Uterus (tissue), 4 donors: ENCODE data around the gene CGB3. TPM values are rescaled to one million over a fixed set of nuclear protein-coding genes. Genes with fewer than 3 reads are reported as not detected.
"Not testable (repeated sequence)": the region's sequence is repeated elsewhere in the genome, so short reads cannot be mapped to it uniquely, and the experiment has no call there.

Source experiments
- DNase-seq, 2 donors: peaks; one replicate each; pipeline ENCODE4 v3.0.0-alpha.2; 2019 to 2020
- H3K27ac ChIP-seq, 2 donors: fragments of 200-600 bp; sonication (generic); 1 replicate in 1 of 2; 2 replicates in 1 of 2; pipeline ENCODE4 v1.5.1; 2016 to 2018
- H3K27me3 ChIP-seq, 2 donors: fragments of 200-600 bp; sonication (generic); one replicate each; pipeline ENCODE4 v1.5.1; 2018 to 2019; ENCODE audit warnings: control low read depth in 1 of 2
- H3K36me3 ChIP-seq, 2 donors: fragments of 200-600 bp; sonication (generic); one replicate each; pipeline ENCODE4 v1.5.1; 2019; ENCODE audit warnings: control low read depth in 1 of 2
- H3K4me1 ChIP-seq, 2 donors: fragments of 200-600 bp; sonication (generic); one replicate each; pipeline ENCODE4 v1.5.1; 2018 to 2019; ENCODE audit warnings: control low read depth in 1 of 2
- H3K4me3 ChIP-seq, 2 donors: fragments of 200-600 bp; sonication (generic); 1 replicate in 1 of 2; 2 replicates in 1 of 2; pipeline ENCODE4 v1.5.1; 2018 to 2019; ENCODE audit warnings: mild to moderate bottlenecking in 1 of 2
- H3K9me3 ChIP-seq, 2 donors: fragments of 200-600 bp; sonication (generic); one replicate each; pipeline ENCODE4 v1.5.1; 2019; ENCODE audit warnings: control low read depth in 1 of 2
- POLR2A ChIP-seq, 2 donors: fragments of 450-650 bp; IDR thresholded peaks; one replicate each; pipeline ENCODE4 v1.6.1; 2016; ENCODE audit warnings: antibody characterized with exemption in 2 of 2, mild to moderate bottlenecking in 1 of 2, moderate library complexity in 1 of 2
- intact Hi-C: fragments of 100-400 bp; cut with DNase I; formaldehyde crosslinking; loops from one replicate; pipeline ENCODE4 v1.15.1; 2023; ENCODE audit warnings: low total_unique reads
- total RNA-seq, 4 donors: library from RNA; depleted of rRNA in 3 of 4; stranded (reverse); fragments of >200 nt in 3 of 4; gene quantifications; one replicate each; pipeline versions ENCODE4 v1.1.0 to v1.2.4, GENCODE V29; 2014 to 2023
- TF ChIP-seq, protein P1 (sequence below), 4 experiments: fragments of 200-600 bp in 2 of 4; fragments of 450-650 bp in 2 of 4; sonication (generic) in 2 of 4; IDR thresholded peaks; one replicate each; pipeline ENCODE4 v1.5.1; 2016 to 2019; ENCODE audit warnings: antibody characterized with exemption in 4 of 4, mild to moderate bottlenecking in 2 of 4, moderate library complexity in 1 of 4
- donor health status: DM: yes; HTN: yes; CAD: no.

CGB3 gene
- total RNA-seq, 4 donors from 2014 or later = not detected

DNA sequence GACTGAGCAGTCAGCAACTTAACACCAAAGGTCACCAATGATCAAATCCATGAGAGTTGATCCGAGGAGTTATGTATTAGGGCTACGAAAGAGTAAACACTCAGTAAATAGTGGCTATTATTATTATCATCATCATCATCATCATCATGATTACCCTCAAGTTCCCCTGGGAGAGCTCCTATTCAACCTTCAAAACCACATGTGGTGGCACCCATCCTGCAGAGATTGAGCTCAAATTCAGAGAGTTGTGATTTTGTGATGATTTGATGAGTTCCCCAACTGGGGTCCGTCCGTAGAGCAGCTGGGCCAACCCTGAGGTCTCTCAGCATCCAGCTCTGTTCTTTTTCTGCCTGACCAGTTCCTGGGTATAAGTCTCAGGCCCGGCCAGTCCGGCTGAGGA, 955 bp upstream of the CGB3 start:
- intact Hi-C loops, H3K36me3 ChIP-seq: not testable (repeated sequence)

DNA sequence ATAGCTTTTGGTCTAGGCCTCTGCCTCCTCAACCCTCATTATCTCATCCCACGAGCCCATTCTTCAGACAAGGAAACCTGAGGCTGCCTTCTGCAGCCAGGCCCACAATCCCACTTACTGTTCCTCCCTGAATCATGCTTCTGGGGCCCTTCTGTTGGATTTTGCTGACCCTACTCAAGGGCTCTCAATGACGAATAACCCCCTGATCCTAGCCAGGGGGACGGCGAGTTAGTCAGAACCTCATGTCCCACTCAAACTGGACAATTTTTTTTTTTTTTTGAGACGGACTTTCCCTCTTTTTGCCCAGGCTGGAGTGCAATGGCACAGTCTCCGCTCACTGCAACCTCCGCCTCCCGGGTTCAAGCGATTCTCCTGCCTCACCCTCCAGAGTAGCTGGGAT, 2.0 kb downstream of the CGB3 start:
- no peaks in the 10 kb centered on the region for H3K27me3 ChIP-seq
- DNase-seq = no peak
- no peak overlapping the region for H3K27ac ChIP-seq
- no peak overlapping the region for H3K4me3 ChIP-seq
- TF ChIP-seq POLR2A (IDR thresholded peaks at IDR 0.05) = no peak
- TF ChIP-seq, protein P1, sequence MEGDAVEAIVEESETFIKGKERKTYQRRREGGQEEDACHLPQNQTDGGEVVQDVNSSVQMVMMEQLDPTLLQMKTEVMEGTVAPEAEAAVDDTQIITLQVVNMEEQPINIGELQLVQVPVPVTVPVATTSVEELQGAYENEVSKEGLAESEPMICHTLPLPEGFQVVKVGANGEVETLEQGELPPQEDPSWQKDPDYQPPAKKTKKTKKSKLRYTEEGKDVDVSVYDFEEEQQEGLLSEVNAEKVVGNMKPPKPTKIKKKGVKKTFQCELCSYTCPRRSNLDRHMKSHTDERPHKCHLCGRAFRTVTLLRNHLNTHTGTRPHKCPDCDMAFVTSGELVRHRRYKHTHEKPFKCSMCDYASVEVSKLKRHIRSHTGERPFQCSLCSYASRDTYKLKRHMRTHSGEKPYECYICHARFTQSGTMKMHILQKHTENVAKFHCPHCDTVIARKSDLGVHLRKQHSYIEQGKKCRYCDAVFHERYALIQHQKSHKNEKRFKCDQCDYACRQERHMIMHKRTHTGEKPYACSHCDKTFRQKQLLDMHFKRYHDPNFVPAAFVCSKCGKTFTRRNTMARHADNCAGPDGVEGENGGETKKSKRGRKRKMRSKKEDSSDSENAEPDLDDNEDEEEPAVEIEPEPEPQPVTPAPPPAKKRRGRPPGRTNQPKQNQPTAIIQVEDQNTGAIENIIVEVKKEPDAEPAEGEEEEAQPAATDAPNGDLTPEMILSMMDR (IDR thresholded peaks at IDR 0.05) = no peak
- peaks cover 0 to 7% of the 10 kb centered on the region in 2 donors for H3K4me1 ChIP-seq
- no peaks in the 10 kb centered on the region for H3K36me3 ChIP-seq
- no peaks in the 10 kb centered on the region for H3K9me3 ChIP-seq
- intact Hi-C loops = no loop called here

More for the DNA sequence above, 955 bp upstream of the CGB3 start:
- DNase-seq, H3K4me3 ChIP-seq, H3K4me1 ChIP-seq, H3K27ac ChIP-seq, H3K27me3 ChIP-seq, H3K9me3 ChIP-seq: not testable (repeated sequence)

DNA sequence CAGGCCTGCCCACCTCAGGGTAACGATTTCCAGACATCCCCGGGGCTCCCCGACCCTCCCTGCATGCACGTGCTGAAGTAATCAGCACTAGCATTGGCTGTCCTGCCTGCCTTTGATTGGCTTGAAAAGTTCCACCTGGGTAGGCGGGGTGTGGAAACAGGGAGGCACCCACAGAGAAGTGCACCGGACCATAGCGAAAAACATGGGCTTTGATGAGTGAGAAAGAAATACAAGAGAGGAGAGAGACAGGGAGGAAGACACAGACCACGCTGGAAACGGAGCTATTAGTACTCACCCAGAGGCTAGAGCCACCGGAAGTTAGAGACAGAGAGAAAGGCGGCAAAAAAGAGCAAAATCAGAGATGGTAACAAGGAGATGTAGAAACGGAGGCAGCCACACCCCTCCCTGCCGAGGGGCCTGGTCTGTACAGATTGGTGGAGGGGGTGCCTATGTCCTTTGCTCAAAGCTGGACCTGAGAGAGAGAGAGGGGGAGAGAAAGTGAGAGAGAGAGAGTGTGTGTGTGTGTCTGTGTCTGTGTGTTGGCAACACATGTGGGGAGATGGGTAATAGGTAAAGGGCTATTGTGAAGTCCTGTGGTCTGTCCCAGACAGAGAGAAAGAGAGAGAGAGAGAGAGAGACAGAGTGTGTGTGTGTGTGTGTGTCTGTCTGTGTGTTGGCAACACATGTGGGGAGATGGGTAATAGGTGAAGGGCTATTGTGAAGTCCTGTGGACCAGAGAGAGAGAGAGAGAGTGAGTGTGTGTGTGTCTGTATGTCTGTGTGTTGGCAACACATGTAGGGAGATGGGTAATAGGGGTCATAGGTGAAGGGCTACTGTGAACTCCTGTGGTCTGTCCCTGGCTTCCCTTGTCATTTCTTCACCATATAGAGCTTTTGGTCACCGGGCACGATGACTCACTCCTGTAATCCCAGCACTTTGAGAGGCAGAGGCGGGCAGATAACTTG, 2.9 kb downstream of the CGB3 start:
- no peak overlapping the region for H3K27ac ChIP-seq
- intact Hi-C loops = no loop called here

DNA sequence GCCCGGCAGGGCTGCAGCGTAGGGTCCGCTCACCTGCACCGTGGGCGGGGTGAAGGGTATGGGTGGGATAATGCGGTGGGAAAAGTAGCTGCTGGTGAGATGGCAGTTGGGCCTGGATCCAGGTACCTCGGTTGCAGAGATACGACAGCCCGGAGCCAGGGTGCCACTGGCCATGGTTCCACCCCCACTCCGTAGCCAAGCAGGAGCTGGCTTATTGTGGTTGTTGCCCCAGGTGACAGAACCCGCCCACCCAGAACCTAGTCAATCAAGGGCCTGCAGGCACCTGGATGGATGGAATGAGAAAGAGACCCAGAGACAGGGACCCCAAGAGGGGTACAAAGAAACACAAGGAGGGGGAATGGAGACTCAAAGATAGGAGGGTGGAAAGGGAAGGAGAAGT, 3.8 kb downstream of the CGB3 start:
- Histone ChIP-seq H3K27me3 (no peaks in the 10 kb centered on the region), H3K9me3 (no peaks in the 10 kb centered on the region), H3K36me3 (no peaks in the 10 kb centered on the region), H3K27ac (no peak overlapping the region), H3K4me1 (peaks cover 0 to 7% of the 10 kb centered on the region in 2 donors), H3K4me3 (no peak overlapping the region)
- TF ChIP-seq, protein P1 (IDR thresholded peaks at IDR 0.05) = no peak
- no peak for TF ChIP-seq POLR2A (IDR thresholded peaks at IDR 0.05)
- intact Hi-C loops = no loop called here
- DNase-seq = no peak

More for the DNA sequence above, 2.9 kb downstream of the CGB3 start:
- H3K27me3 ChIP-seq = no peaks in the 10 kb centered on the region
- H3K36me3 ChIP-seq = no peaks in the 10 kb centered on the region
- no peak for TF ChIP-seq POLR2A (IDR thresholded peaks at IDR 0.05)
- TF ChIP-seq, protein P1 (IDR thresholded peaks at IDR 0.05) = no peak
- no peak for DNase-seq
- peaks cover 0 to 7% of the 10 kb centered on the region in 2 donors for H3K4me1 ChIP-seq
- no peaks in the 10 kb centered on the region for H3K9me3 ChIP-seq
- H3K4me3 ChIP-seq = no peak overlapping the region

DNA sequence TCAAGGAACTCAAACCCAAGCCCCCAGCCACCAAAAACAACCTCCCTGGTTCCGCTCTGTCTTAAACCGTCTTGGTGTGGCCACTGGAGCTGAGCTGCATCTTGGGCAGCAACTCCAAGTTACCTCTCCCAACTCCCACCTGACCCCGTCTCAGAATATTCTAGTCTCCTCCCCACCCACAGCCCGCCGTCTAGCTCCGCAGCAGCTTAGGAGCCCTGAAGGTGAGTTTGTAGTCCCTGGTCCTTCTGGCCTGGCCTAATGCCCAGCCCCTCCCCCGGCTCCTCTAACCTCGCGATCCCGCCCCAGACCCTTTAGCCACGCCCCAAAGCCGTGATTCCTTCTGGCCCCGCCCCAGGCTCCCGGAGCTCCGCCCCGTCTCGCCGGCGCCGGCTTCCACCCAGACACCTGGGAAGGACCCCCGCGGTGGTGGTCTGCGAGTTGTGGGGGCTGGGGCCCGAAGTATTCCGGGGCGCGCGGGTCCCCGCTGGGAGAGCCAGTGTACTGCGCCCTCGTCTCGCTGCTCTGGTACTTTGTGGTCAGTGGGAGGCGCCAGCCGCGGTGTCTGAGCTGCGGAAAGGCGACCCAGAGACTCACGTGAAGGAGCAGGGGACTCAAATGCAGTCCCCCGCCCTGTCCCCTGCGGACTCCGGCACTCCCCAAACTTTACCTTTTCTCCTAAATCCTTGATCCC, 4.7 kb downstream of the CGB3 start:
- Histone ChIP-seq H3K27ac (no peak overlapping the region), H3K36me3 (no peaks in the 10 kb centered on the region), H3K4me3 (peak overlapping the region in 1 of 2 donors; percentile 30), H3K4me1 (peaks cover 0 to 7% of the 10 kb centered on the region in 2 donors), H3K9me3 (no peaks in the 10 kb centered on the region), H3K27me3 (no peaks in the 10 kb centered on the region)
- intact Hi-C loops = no loop called here
- TF ChIP-seq POLR2A (IDR thresholded peaks at IDR 0.05) = no peak
- TF ChIP-seq, protein P1 (IDR thresholded peaks at IDR 0.05) = no peak
- peak; percentile 35 to 64 for DNase-seq

DNA sequence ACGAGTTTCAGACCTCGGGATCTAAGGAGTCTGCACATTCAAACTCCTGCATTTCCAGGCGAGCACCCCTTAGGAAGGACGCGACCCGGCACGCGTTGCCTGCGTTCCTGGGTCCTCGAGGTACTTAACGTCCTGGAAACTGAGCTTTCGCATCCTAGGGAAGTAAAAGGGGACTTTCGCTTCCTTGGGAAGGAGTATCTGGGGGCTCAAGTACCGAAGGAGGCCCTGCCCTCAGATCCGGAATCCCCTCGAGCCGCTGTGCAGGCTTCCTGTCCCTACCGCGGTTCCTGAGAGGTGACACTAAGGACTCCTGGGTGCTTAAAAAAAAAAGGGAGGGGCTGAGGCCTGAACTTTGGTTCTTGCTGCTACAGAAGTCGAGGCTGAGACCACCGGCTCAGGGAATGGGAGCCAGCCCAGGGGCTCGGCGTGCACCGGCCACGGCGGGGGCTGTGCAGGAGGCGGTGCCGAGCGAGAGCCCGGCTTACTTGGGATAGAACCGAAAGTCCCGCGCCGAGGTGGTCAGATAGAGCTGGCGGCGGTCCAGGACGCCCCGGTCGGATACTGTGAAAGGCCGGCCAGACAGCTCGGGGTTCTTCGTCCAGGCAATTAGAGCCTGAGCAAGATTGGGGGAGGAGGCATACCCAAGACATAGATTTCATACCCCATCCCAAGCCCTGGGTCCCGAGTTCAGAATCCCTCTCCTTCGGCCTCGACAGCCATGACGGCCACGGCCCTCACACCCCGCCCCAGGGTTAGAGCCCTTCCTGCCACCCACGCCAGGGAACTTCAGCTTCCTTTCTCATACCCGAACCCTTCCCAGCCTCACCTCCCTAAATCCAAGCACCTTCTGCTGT, 5.5 kb downstream of the CGB3 start:
- H3K36me3 ChIP-seq, H3K27me3 ChIP-seq, H3K27ac ChIP-seq, H3K9me3 ChIP-seq, H3K4me1 ChIP-seq, DNase-seq, intact Hi-C loops: not testable (repeated sequence)
- peak overlapping the region; percentile 30 to 31 for H3K4me3 ChIP-seq
